HepG2 (cell line): ENCODE results near the gene BMERB1. TPM values are rescaled to one million over a fixed set of nuclear protein-coding genes. Genes with fewer than 3 reads are reported as not detected.

Experiments used
- ATM ChIP-seq: fragments of 450-650 bp; IDR thresholded peaks from 2 replicates; pipeline ENCODE4 v1.7.1; 2017; ENCODE audit warnings: mild to moderate bottlenecking, borderline replicate concordance
- IRF2 ChIP-seq: IDR thresholded peaks from 2 replicates; pipeline ENCODE4 v1.6.1; 2018; ENCODE audit warnings: missing genetic modification reagents, missing compliant biosample characterization
- MTF1 ChIP-seq: sonication (generic); formaldehyde crosslinking; IDR thresholded peaks from 2 replicates; pipeline ENCODE4 v1.5.0; 2020; ENCODE audit warnings: missing genetic modification reagents
- PHF21A ChIP-seq: sonication (generic); formaldehyde crosslinking; IDR thresholded peaks from 2 replicates; pipeline ENCODE4 v1.5.0; 2020; ENCODE audit warnings: mild to moderate bottlenecking, missing genetic modification reagents
- TFAP4 ChIP-seq: sonication (generic); IDR thresholded peaks from 2 replicates; pipeline ENCODE4 v1.6.1; 2016; ENCODE audit warnings: low read depth, borderline replicate concordance
- TRIM22 ChIP-seq: fragments of 450-650 bp; IDR thresholded peaks from 2 replicates; pipeline ENCODE4 v1.6.1; 2017
- ZNF142 ChIP-seq: sonication (generic); formaldehyde crosslinking; IDR thresholded peaks from 2 replicates; pipeline ENCODE4 v1.4.0; 2020; ENCODE audit warnings: missing genetic modification reagents
- ZNF280B ChIP-seq: sonication (generic); formaldehyde crosslinking; IDR thresholded peaks from 2 replicates; pipeline ENCODE4 v1.5.0; 2020; ENCODE audit warnings: missing genetic modification reagents, mild to moderate bottlenecking, borderline replicate concordance
- polyA plus RNA-seq, 8 experiments: library from polyadenylated mRNA; depleted of rRNA in 3 of 8; stranded (reverse) in 7 of 8; unstranded in 1 of 8; fragments of >200 nt; fragmentation: Illumina TruSeq in 4 of 8; extraction: Trizol in 4 of 8; gene quantifications; 2 replicates each; pipeline versions ENCODE4 v1.2.1 to v1.2.3, GENCODE V29; 2011 to 2016; ENCODE audit warnings: low read depth in 4 of 8, missing spikeins in 1 of 8, mixed read lengths in 1 of 8; ENCODE audit not compliant: insufficient read depth in 1 of 8
- total RNA-seq, 5 experiments: library from RNA; depleted of rRNA; stranded (reverse); fragments of >200 nt; fragmentation: Illumina TruSeq; extraction: Trizol; gene quantifications; 2 replicates each; pipeline ENCODE4 v1.2.3, GENCODE V29; 2016; ENCODE audit warnings: low read depth in 1 of 5
- TF ChIP-seq, protein P1 (sequence below): sonication (generic); formaldehyde crosslinking; IDR thresholded peaks from 2 replicates; pipeline ENCODE4 v1.9.0; 2022; ENCODE audit warnings: missing genetic modification reagents, mild to moderate bottlenecking, borderline replicate concordance
- TF ChIP-seq, protein P2 (sequence below): sonication (generic); formaldehyde crosslinking; IDR thresholded peaks from 2 replicates; pipeline ENCODE4 v1.5.1; 2020; ENCODE audit warnings: mild to moderate bottlenecking, missing genetic modification reagents, moderate library complexity
- TF ChIP-seq, protein P3 (sequence below): IDR thresholded peaks from 2 replicates; pipeline ENCODE4 v1.6.1; 2016; ENCODE audit warnings: control low read depth

Gene BMERB1
- total and polyA plus RNA-seq, 2 of the 13 experiments (the other 11 are each of a cell fraction or from before 2014, with no cell fraction given): 1.4 TPM

DNA sequence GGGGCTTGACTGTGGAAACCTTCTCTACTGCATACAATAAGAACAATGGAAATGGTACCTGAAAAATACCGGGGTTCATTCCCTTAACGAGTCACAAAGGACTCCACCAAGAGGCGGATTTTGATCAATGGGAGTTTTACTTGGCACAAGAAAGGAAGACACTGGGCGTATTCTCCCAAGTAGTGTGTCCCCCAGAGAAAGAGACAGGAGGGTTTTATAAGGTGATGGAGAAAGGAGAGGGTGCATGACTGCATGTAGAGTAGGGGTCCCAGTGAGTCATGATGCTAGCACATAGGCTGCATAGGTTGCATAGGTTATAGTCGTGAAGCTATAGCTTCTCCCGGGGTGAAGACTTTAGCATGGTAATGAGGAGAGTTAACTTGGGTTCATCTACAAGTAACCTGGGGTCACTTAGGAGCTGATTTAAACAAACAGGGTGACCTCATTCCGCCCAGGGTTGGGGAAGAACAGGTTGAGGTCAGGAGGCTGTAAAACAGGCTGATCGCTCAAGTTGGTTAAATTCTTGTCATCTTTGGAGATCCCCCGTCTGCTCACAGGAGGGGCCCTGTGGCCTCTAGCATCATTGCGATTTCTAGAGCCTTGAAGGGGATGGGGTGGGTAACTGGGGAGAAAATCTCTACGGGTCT, 37.3 kb upstream of the BMERB1 start (continued):
- TF ChIP-seq TFAP4 (no peak), ZNF280B (CRISPR knock-in tag) (no peak), ZNF142 (no peak), MTF1 (CRISPR knock-in tag) (no peak), ATM (no peak), TRIM22 (no peak), PHF21A (CRISPR knock-in tag) (no peak), IRF2 (0 out of 2 replicates have a peak, but pooled peaks have one; percentile 3)
- TF ChIP-seq, protein P1, sequence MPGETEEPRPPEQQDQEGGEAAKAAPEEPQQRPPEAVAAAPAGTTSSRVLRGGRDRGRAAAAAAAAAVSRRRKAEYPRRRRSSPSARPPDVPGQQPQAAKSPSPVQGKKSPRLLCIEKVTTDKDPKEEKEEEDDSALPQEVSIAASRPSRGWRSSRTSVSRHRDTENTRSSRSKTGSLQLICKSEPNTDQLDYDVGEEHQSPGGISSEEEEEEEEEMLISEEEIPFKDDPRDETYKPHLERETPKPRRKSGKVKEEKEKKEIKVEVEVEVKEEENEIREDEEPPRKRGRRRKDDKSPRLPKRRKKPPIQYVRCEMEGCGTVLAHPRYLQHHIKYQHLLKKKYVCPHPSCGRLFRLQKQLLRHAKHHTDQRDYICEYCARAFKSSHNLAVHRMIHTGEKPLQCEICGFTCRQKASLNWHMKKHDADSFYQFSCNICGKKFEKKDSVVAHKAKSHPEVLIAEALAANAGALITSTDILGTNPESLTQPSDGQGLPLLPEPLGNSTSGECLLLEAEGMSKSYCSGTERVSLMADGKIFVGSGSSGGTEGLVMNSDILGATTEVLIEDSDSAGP (CRISPR knock-in tag): no peak
- TF ChIP-seq, protein P2, sequence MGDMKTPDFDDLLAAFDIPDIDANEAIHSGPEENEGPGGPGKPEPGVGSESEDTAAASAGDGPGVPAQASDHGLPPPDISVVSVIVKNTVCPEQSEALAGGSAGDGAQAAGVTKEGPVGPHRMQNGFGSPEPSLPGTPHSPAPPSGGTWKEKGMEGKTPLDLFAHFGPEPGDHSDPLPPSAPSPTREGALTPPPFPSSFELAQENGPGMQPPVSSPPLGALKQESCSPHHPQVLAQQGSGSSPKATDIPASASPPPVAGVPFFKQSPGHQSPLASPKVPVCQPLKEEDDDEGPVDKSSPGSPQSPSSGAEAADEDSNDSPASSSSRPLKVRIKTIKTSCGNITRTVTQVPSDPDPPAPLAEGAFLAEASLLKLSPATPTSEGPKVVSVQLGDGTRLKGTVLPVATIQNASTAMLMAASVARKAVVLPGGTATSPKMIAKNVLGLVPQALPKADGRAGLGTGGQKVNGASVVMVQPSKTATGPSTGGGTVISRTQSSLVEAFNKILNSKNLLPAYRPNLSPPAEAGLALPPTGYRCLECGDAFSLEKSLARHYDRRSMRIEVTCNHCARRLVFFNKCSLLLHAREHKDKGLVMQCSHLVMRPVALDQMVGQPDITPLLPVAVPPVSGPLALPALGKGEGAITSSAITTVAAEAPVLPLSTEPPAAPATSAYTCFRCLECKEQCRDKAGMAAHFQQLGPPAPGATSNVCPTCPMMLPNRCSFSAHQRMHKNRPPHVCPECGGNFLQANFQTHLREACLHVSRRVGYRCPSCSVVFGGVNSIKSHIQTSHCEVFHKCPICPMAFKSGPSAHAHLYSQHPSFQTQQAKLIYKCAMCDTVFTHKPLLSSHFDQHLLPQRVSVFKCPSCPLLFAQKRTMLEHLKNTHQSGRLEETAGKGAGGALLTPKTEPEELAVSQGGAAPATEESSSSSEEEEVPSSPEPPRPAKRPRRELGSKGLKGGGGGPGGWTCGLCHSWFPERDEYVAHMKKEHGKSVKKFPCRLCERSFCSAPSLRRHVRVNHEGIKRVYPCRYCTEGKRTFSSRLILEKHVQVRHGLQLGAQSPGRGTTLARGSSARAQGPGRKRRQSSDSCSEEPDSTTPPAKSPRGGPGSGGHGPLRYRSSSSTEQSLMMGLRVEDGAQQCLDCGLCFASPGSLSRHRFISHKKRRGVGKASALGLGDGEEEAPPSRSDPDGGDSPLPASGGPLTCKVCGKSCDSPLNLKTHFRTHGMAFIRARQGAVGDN (CRISPR knock-in tag): no peak
- TF ChIP-seq, protein P3, sequence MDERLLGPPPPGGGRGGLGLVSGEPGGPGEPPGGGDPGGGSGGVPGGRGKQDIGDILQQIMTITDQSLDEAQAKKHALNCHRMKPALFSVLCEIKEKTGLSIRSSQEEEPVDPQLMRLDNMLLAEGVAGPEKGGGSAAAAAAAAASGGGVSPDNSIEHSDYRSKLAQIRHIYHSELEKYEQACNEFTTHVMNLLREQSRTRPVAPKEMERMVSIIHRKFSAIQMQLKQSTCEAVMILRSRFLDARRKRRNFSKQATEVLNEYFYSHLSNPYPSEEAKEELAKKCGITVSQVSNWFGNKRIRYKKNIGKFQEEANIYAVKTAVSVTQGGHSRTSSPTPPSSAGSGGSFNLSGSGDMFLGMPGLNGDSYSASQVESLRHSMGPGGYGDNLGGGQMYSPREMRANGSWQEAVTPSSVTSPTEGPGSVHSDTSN (CRISPR knock-in tag): no peak
